CD1c-positive myeloid dendritic cell (primary cell): ENCODE measurements around the gene GLTP.

ENCODE experiments used
- DNase-seq: peaks from one replicate; pipeline ENCODE4 v3.0.0-alpha.2; 2016; ENCODE audit errors: extremely low spot score

The GLTP gene

DNA sequence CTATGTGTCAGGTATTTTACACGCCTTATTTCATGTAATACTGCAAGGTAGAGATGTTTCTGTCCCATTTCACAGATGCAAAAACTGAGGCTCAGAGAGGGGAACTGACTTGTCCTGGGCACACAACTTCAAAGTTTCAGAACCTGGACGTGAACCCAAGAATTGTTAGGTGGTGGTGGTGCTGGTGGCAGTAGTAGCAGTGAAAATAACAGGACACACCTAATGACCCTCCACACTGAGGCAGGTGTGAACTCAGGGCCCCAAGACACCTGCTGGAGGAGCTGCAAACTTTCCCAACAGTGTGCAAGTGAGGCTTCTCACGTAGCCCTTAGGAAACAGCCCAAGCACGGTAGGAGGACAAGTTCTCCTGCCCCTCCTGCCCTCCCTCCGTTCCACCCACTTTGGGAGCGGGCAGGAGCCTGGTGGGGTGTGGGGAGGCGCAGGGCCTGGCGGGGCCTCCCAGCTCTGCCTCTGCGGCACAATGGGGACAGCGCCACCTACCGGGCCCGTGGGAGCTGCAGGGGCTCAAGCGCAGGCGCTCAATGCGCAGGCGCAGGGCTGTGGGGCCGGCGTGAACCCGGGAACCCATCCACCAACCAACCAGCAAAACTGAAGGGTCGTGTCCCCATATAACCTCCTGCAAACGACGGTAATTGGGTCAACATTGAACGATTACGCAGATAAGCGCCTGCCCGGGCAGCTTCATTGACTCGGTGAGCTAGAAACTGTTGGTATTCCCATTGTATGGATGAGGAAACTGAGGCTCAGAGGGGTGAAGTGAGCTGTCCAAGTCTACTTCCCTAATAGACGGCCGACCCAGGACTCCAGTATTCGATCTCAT is 35.1 kb downstream of the GLTP start:
- DNase-seq = peak; percentile 92

DNA sequence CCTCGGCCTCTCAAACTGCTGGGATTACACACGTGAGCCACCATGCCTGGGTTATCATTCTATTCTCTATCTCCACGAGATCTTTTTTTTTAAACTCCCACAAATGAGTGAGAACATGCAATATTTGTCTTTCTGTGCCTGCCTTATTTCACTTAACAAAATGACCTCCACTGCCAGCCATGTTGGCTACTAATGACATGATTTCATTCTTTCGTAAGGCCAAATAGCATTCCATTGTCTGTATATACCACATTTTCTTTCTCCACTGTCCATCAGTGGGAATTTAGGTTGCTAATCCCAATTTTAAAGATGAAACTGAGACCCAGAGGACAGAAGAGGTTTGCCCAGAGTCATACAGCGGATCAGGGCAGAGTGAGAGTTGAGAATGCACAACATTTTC is 36.2 kb downstream of the GLTP start:
- DNase-seq = no peak

DNA sequence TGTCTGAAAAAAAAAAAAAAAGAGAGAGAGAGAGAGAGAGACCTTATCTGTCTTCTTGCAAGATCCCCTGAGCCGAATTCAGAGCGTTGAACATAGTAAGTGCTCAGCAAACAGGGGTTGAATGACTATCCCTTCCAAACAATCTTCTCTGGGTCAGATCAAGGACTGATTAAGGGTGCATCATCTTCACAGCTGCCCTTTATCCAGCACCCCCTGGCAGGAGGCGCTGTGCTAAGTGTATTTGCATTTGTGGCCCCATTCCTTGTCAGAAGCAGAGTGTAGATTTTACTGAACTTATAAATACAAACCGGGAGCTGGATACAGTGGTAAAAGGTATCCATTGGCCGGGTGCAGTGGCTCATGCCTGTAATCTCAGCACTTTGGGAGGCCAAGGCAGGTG is 38.3 kb downstream of the GLTP start:
- DNase-seq = no peak

DNA sequence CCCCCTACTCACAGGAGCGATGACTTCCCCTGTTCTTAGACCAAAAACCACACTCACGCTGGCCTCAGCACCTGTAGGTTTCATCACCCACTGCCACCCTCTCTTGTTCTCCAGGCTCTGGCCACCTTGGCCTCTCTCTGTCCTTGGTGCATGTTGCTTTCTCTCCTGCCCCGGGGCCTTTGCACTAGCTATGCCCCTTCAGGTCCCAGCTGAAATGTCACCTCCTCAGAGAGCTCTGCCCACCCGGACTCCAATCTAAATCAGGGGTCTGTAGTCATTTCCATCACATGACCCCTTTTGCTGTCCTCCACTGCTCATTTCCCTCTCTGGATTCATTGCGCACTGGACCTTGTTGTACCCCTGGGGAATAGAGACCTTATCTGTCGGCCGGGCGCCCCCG is 39.0 kb downstream of the GLTP start:
- no peak for DNase-seq

DNA sequence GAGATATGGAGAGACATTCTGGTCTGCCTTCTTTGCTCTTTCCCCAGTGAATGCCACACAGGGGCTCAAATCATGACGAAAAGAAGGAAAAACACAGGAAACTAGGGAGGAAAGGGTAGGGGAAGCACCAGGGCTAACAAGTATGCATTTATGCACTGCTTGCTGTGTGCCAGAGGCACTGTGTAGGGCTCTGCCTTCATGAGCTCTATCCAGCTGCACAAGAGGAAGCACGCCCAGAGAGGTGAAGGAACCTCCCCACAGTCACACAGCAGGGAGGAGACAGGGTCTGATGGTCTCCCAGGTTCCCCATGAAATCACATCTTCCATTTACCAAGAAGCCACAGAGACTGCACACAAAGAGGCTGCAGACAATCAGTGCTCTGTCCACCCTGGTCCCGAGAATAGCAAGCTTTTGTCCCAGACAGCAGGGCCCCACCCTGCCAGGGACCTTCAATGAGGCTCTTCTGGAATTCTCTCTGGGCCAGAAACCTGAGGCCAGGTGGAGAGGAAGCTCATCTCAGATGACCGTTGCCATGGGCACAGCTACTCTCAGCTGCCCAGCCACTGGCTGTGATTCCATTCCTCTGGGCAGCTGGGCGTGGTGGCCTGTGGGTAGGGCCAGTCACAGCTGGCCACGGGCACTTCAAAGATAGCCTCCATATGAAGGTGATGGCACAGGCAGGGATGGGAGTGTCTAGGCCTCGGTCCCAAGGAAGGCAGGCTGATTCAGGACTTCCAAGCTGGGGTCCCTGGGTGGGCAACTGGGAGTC is 39.9 kb downstream of the GLTP start:
- no peak for DNase-seq

DNA sequence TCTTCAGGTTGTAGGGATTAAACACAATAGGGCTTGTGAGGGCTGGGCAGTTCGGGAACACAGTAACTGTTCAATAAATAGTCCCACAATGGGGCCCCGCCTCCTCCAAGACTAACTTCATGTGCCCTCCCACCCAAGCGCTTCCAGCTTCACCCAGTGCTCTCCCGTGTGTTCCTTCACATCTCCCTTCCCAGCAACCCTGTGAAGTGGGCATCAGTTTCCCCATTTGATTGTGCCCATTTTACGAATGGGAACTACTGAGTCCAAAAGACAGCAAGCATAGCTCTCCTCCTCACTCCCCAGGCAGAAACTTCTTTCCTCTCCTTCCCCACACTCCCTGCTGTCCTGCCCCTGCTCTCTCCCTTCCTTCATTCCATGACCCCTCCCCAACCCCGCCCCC is 40.9 kb downstream of the GLTP start:
- no peak for DNase-seq

DNA sequence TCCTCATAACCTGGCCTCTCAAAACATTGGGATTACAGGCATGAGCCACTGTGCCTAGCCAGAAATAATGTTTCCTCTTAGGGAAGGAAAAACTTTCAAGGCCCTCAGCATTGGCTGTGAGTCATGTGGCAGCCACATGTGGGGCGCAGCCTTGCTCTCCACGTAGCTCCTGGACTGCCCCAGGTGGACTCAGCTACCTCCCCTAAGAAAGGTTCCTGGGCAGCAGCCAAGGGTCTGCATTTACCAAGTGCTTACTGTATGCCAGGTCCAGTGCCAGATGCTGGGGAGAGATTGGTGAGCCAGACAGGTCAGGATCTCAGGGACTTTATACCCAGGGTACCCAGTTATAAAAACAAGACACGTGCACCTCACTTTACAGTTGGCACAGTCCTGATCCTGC is 43.4 kb downstream of the GLTP start:
- no peak for DNase-seq

DNA sequence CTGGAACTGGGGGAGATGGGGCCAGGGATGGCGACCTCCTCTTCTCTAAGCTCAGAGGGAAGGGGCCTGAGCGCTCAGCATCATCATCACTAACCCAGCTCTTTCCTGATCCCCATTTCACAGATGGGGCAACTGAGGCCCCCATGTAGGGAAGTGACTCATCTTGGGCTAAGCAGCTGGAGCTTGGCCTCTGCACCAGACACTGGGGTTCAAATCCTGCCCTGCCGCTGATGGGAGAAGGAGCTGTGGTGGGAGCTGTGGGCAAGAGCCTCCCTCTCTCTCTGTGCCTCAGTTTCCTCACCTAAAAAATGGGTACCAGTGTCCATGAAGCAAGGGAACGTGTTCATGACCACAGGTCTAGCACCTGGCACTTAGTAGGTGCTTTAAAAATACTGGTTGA is 44.5 kb downstream of the GLTP start:
- DNase-seq = no peak

DNA sequence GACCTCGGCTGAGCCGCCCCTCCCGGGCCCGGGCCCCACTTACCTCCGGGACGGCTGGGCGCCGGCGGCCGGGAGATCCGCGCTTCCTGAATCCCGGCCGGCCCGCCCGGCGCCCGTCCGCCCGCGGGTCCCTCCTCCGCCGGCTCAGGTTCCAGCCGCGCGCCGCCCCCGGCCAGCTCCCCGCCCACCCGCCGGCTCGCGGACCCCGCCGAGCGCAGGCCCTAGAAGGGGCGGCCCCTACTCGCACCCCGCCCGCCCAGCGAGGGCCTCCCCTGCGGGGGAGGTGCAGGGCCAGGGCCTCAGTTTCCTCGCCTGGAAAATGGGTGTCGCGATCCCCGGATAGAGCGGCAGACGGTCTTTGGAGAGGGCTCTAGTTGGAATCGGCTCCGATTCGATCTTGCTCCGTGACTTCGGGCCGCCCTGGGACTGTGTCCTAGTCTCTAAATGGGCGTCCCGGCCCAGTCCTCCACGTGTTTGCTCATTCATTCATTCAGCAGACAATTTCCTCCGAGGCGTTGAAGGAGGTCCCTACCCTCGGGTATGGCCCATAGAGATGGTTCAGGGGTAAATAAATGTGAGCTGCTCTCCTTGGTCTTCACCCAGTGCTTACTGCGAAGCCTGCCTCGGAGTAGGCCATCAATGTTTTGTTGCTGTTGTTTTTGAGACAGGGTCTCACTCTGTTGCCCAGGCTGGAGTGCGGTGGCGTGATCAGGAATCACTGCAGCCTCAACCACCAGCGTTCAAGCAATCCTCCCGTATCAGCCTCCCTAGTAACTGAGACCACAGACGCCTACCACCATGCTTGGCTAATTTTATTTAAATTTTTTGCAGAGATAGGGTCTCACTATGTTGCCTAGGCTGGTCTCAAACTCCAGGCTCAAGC is 46.8 kb downstream of the GLTP start, which contains the start of gene TRPV4:
TRPV4 (minus strand) TSS at position 92 of the 883 bp plus-strand sequence. CDS start 18,602 bp downstream, outside the sequence.
- no peak for DNase-seq

DNA sequence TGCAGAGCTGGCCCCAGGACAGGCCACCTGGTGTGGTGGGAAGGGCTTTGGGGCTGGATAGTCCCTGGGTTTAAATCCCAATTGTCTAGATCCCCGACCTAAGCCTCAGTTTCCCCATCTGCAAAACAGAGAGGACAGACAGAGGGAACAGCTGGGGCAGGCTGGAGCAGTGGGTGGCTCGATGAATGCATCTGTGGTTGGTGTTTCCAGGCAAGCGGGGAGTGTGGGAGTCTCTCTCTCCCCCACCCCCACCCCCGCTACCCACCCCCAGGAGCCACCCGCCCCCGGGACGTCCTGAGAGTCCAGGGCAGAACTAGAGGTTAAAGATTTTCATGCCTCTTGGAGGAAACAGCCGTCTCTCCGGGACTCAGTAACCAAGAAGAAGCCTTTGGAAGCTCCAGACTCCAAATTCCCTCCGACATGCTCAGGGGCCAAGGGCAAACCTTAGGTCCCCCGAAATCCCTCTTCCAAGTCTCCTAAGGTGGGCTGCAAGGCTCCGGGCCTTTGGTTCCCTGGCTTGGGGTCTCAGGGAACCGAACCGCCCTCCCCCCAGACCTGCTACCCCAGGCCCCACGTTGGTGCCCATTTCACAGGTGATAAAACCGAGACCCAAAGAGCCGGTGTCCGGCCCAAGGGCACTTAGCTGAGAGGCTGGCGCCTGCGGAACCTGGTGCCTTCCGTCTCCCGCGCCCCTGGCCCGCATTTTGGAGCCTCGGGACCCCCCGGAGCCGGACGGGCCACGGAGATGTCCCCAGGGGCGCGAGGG is 47.6 kb downstream of the GLTP start:
- no peak for DNase-seq

DNA sequence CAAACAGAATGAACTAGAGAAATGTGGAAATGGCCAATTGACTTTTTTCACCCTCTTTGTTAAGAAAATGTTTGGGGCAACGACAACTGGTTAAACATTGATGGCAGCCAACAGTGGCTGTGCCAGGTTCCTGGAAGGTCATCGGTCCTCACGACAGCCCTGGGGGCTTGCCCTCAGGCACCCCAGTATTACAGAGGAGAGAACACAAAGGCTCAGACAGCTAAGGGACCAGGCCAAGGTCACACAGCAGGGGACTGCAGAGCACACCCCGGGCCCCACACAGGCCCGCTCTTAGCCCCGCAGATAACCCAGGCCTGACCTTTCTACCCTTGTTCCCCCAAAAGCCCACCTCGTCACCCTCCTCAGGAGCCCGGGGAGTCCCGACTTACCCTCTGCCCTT is 48.4 kb downstream of the GLTP start:
- no peak for DNase-seq

DNA sequence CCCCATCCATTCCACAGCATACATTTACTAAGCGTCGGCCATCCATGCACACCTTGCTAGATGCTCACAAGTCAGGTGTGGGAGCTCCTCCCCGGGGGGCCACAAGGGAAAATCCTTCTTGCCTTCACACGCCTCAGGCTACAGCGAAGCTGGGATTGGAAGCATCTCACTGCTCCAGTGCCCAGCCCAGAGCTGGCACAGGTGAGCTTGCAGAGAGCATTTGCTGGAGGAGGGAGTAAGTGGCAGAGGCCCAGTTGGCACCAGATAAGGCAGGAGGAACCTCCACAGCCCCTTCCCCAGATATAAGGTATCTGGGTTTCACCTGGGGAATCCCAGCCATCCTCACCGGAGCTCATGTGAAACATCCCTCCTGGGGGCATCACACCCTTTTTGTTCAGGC is 49.0 kb downstream of the GLTP start:
- no peak for DNase-seq

DNA sequence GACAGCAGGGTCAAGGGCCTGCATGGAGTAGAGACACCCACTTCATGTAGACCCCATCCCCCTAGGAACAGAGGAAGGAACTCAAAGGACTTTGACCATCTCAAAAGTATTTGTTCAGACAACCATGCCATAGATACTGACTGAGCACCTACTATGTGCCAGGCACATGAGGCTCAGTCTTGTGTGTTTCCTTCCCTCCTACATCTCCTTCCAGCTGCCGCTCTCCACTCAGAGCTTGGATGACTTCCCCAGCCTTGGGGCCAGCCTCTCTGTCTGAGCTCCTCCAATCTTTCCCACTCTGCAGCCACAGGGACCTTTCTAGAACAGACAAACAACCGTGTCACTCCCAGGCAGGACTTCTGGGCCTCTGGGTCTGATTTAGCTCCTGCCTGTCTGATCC is 49.6 kb downstream of the GLTP start:
- no peak for DNase-seq

DNA sequence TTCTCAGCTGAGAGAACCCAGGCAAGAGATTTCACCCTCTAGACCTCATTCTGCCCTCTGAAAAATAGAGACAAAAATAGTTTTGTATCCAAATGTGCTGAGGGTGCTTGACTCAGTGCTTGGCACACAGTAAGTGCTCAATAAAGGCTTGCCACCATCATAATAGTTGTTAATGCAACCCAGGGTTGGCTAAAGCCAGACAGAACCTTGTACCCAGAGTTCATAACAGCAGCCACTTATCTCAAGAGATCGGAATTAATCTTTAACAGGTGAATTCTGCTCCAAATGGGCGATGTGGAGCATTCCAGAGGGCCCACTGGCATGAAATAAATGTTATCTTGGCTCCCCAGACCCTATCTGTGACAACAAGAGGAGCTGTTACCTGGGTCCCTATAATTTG is 50.1 kb downstream of the GLTP start:
- no peak for DNase-seq

DNA sequence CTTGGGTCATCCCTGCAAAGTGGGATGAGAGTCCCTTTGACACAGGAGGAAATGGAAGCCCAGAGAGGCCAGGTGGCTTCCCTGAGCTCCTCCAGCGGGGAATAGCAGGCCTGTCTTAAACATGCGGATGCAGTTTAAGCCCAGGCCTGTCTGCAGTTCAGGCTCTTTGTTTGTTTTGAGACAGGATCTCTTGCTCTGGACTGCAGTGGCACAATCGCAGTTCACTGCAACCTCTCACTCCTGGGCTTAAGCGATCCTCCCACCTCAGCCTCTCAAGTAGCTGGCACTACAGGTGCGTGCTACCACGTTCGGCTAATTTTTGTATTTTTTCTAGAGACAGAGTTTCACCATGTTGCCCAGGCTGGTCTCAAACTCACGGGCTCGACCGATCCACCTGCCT is 50.7 kb downstream of the GLTP start:
- DNase-seq = no peak

DNA sequence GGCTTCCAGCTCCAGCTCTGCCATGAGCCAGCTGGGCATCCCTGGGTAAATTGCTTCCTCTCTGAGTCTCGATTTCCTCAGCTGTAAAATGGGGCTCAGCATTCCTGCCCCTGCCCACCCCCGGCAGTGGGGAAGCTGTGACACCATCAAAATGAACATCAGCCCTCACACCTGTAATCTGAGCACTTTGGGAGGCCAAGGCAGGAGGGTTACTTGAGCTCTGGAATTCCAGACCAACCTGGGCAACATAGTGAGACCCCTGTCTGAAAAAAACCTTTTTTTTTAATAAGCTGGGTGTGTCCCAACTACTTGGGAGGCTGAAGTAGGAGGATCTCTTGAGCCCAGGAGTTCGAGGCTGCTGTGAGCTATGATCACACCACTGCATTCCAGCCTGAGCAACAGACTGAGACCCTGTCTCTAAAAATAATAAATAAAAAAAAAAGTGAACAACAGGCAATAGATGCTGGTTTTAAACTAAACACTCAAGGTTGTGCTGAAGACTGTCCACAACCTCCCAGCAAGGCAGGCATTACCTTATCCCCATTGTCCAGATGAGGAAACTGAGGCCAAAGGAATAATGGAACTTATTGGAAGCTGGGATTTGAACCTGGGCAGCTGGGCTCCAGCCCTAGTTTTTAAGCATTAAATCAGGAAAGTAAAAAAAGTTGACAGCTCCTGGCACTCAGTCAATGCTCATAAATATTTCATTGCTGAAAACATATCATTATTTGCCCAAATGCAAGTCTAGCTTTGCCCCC is 51.4 kb downstream of the GLTP start:
- DNase-seq = no peak

DNA sequence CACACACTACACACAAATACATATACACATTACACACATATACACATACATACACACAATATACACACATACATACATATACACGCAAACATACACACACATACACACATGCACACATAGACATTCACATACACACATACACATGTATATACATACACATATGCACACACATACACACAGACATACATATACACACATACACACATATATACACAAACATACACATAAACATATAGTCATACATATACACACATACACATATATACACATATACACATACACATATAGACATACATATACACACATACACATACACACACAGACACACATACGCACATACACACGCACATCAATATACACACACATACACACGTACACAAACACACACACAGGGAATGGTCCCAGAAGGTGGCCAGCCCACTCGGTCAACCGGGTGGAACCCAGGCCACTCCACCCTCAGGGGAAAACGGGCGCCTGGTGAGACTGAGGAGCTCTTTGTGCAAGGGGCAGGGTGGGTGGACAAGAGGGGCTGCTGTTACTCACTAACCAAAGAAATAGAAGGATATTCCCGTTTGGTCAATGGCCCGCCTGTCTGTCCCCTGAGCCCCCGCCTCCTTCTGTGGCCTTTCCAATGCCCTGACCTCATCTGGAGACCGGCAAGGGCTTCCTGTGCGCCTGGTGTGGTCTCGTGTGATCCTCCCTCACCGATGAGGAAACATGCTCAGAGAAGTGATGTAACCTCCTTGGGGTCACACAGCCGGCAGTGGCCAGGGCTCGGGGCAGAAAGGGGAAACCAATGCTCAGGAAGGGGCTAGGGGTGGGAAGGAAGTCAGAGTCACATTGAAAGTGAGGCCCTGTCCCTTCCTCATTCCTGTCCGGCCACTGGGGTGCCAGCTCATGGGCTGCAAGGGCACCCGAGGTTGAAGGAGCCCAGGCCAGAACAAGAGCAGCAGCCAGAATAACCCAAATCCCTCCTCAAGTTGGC is 52.5 kb downstream of the GLTP start:
- DNase-seq = peak; percentile 96

DNA sequence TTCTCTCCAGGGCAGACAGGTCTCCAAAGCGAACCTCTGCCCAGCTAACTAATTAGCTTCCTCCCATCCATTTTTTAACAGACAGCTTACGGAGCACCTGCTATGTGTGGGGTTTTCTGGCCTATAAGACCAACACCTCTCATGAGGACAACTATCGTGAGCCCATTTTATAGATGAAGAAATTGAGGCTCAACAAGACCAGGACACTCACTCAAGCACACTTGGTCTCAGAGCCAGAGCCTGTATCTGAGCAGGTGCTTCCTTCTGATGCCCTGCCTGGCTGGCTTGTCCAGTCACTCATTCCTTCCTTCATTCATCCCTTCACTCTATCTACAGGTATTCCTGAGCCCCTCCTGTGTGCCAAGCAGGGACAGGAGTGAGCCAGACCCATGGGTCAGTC is 53.3 kb downstream of the GLTP start:
- DNase-seq = no peak

DNA sequence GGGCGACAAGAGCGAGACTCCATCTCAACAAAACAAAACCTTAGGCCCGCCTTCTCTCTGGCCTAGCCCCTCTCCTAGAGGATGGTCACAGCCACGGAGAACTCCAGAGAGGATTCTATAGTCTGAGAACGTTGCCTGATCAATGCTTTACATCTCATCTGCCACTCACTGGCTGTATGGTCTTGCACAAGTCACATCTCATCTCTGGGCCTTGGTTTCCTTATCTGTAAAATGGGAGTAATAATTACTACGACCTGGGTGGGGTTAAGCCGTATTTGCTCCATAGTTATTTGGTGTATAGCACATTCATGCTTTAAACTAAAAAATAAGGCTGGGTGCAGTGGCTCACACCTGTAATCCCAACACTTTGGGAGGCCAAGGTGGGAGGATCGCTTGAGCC is 55.6 kb downstream of the GLTP start:
- no peak for DNase-seq
